GM19240 (cell line): Measurements from ENCODE around the gene DYNC1I2.
A peak's percentile ranks its signal among the peaks of the same experiment; 100 is the strongest.

ENCODE experiments used
- DNase-seq: peaks from one replicate; pipeline ENCODE4 v3.0.0; 2011; ENCODE audit warnings: low spot score; ENCODE audit not compliant: insufficient read length

Gene DYNC1I2

DNA sequence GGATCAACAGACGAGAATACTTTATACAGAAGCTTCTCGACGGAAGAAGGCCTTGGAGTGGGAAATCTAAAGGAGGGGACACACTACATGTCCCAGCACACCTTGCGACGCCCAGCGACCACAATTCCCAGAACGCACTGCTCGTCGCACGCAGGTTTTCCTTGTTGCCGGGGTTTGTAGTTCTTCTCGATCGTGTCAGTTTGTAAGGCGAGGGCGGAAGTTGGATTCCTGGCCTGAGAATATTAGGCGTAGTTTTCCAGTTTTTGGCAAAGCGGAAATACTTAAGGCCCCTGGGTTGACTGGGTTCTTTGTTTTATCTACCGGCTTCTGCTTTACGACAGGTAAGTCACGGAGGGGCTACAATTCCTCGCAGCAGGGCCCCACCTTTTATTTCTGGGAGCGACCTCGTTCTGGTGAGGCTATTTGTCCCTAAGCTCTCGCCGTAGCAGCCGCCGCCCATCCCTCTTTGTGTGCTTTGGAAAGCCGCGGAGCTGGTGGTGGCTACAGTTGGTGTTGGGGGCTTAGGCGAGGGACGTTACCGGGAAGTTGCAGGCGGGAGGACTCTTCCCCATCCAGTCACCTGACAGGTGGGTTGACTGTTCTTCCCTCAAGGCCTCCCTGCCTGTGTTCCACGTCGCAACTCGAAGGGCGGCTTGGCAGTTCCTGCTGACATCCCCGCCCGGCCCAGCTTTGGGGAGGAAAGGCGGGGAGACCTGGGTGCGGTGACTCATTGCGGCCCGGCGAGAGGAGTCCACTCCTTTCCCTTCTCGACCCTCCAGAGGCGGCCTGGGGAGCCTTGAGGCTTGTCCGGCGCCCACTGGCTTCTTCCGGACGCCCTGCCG, at the start of gene DYNC1I2:
TSS of gene DYNC1I2 (plus strand) at position 183 of the 842 bp plus-strand sequence. CDS start 2,687 bp downstream, outside the sequence.
- DNase-seq = peak; percentile 55

GRCh38 chr2:171651667-171652415, 35.4 kb upstream of the DYNC1I2 start:
- no peak for DNase-seq

DNA sequence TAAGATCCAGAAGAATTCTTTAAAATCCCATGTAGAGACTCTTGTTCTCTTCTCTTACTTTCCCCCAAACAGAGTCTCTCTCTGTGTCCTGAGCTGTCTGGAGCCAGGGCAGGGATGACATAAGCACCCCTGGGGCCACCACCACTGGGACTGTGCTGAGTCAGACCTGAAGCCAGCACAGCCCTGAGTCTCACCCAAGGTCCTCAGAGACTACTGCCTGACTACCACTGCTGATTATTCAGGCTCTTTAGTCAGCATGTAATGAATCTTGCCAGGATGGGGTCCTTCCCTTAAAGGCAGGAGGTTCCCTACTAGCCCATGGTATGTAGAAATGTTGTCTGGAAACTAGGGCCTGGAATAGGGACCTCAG, 34.9 kb upstream of the DYNC1I2 start:
- DNase-seq = no peak

- DNase-seq = no peak
Measured at GRCh38 chr2:171655586-171655985, 31.7 kb upstream of the DYNC1I2 start.

DNA sequence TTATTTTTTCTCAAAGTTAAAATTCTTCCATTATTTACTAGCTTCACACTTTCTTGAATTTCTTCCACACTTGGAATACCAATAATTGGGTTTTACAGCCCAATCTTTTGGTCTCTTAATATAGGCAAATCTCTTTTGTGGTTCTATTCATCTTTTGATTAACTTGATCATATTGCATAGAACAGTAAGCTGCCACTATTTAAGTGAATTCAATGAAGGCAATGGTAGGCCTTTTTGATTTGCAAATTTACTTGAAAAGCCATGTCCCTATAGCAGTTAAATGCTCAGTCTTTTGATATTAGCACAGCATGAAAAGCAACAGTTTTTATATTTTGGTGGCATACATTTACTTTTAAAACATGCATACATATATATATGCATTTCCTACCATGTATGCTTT, 20.2 kb upstream of the DYNC1I2 start:
- DNase-seq = no peak

DNA sequence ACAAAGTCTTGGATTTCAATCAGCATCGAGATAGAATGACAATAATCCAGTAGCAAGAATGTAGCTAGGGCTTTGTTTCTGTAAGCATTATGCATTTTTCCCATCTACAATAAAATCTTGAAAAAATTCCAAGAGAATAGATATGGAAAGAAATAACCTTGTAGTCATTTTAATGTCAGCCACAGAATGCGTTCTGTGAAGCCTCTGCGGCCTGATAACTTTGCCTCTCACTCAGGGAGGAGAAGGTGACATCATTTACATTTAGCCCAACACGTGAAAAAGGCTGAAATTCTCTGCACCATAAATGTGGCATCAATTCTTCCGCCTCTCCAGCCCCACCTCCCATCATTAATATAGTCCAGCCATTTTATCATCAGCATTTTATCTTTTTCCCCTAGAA, 19.1 kb upstream of the DYNC1I2 start:
- DNase-seq = no peak

GRCh38 chr2:171669121-171669520, 18.1 kb upstream of the DYNC1I2 start:
- DNase-seq = no peak

GRCh38 chr2:171670655-171671054, 16.6 kb upstream of the DYNC1I2 start:
- DNase-seq = no peak

GRCh38 chr2:171671867-171672266, 15.4 kb upstream of the DYNC1I2 start:
- no peak for DNase-seq

GRCh38 chr2:171673905-171674304, 13.4 kb upstream of the DYNC1I2 start:
- no peak for DNase-seq

DNA sequence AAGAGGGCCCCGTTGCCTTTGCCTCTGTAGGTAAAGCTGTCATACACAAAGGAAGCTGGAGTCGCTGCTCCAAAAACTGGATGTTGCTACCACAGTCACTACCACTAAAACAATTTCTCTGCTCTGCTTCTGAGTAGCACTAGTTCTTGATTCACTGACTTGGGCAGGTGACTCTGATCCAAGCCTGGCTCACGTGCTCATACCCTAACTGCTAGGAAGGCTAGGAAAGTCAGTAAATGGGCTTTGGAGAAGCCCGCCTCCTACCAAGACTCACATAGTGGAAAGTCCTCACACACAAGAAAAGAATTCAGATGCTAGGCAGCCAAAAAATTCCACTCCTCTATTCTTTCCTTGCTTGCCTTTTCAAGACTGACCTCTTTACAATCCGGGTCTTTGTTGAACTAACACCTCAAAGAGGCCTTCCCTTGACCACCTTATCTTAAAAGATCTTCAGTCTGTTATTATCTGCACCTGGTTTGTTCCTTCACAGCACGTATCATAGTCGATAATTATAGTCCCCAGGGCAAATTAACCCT, 11.4 kb upstream of the DYNC1I2 start:
- DNase-seq = no peak

GRCh38 chr2:171678619-171679018, 8.7 kb upstream of the DYNC1I2 start:
- no peak for DNase-seq

GRCh38 chr2:171688129-171688465, 828 bp downstream of the DYNC1I2 start:
- DNase-seq = no peak

DNA sequence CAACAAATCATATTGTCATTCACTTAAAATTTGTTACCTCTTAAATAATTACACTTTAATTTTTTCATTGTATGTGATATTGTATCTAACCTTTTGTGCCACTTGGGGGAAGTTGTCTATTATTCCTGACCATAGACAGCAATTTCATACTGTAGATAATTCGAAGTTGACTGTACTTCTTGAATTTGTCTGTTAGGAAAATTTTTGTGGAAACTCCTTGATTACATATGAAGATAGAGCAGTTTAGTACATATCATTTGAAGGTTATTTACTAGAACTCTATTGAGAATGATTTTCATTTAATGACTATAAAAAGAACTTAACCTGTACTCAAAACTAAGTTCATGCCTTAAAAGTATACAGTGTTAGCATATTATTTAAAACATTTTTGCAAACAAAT, 5.1 kb downstream of the DYNC1I2 start:
- no peak for DNase-seq

- no peak for DNase-seq
Measured at GRCh38 chr2:171702781-171703556, 15.7 kb downstream of the DYNC1I2 start.

GRCh38 chr2:171703574-171704347, 16.5 kb downstream of the DYNC1I2 start:
- no peak for DNase-seq

DNA sequence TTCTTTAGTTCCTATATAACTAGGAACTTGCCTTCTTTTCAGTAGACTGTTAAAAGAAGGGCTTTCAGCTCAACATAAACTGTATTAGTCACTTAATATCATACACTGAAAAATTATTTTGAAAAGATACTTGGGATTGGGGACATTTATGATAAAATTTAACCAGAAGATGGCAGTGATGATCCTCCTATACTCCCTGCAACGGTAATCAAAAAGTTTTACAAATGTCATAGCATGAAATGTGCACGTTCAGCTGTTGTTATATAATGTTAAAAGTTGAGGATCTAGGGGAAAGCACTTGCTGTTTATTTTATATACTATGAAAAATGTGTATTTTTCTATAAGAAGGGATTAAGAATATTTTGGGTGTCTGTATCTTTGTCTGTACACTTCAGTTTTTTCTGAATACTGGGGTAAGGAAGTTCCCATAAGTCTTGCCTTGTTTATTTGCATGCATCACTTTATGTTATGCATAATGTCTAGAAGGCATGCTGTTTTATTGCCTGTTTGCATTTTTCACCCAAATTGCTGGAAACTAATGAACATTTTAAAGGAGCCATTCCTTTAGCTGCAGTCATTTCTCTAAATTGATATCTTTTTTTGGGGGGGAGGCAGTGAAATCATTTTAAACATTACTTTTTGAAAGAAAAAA, 19.0 kb downstream of the DYNC1I2 start:
- DNase-seq = no peak

DNA sequence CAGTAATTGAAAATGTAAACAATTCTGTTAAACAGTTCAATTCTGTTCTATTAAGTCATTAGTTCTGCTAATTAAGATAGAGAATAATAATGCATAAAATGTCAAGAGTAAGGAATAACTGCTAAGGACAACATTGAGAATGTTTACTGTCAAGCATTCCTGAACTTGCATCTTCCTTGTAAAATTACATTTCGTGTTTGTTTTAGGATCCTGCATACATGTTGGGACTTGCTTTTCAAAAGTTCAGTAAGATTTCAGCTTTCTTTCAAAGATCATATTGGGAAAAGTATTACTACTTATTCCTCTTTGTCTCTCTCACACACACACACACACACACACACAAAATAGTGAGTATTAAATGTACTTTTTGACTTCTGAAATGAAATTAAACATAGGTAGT, 20.5 kb downstream of the DYNC1I2 start:
- no peak for DNase-seq

- DNase-seq = no peak
Measured at GRCh38 chr2:171709011-171709685, 21.9 kb downstream of the DYNC1I2 start.

GRCh38 chr2:171711351-171711750, 24.1 kb downstream of the DYNC1I2 start:
- no peak for DNase-seq
